DMS79 (cell line): ENCODE measurements around the gene DPP3.
A peak's percentile ranks its signal among the peaks of the same experiment; 100 is the strongest.
"Not testable (repeated sequence)": the region's sequence is repeated elsewhere in the genome, so short reads cannot be mapped to it uniquely, and the experiment has no call there.

Experiments
- DNase-seq: peaks from one replicate; lab custom pipeline; 2025; lab: John Stamatoyannopoulos, UW

The DPP3 gene

GRCh38 chr11:66480117-66480938 lies at the start of gene DPP3:
TSS of gene DPP3 (plus strand) at chr11:66480434. CDS start at chr11:66482201, 1,767 bp downstream.
- peak; percentile 91 for DNase-seq

- not testable (repeated sequence) for DNase-seq
Observed at GRCh38 chr11:66431287-66431686, 48.9 kb upstream of the DPP3 start.

DNA sequence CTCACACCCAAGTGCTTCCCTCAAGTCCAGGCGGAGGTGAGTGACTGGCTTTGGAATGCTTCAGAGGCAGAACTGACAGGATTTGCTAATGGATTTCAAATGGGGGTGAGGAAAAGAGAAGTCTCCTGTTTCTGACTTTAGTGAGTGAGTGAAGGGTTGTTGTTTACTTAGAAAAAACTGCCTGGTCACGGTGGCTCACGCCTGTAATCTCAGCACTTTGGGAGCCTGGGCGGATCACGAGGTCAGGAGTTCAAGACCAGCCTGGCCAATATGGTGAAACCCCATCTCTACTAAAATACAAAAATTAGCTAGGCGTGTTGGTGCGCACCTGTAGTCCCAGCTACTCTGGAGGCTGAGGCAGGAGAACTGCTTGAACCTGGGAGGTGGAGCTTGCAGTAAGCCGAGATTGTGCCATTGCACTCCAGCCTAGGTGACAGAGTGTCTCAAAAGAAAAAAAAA lies 48.3 kb upstream of the DPP3 start:
- not testable (repeated sequence) for DNase-seq

- DNase-seq = no peak
Observed at GRCh38 chr11:66432597-66432996, 47.6 kb upstream of the DPP3 start.

- DNase-seq = no peak
Observed at GRCh38 chr11:66437979-66438503, 42.2 kb upstream of the DPP3 start.

- peak; percentile 86 for DNase-seq
Observed at GRCh38 chr11:66438504-66439466, 41.4 kb upstream of the DPP3 start, which contains the start of gene MRPL11. TSS of gene MRPL11 (minus strand) at chr11:66438848. CDS start at chr11:66438754, 94 bp downstream.

DNA sequence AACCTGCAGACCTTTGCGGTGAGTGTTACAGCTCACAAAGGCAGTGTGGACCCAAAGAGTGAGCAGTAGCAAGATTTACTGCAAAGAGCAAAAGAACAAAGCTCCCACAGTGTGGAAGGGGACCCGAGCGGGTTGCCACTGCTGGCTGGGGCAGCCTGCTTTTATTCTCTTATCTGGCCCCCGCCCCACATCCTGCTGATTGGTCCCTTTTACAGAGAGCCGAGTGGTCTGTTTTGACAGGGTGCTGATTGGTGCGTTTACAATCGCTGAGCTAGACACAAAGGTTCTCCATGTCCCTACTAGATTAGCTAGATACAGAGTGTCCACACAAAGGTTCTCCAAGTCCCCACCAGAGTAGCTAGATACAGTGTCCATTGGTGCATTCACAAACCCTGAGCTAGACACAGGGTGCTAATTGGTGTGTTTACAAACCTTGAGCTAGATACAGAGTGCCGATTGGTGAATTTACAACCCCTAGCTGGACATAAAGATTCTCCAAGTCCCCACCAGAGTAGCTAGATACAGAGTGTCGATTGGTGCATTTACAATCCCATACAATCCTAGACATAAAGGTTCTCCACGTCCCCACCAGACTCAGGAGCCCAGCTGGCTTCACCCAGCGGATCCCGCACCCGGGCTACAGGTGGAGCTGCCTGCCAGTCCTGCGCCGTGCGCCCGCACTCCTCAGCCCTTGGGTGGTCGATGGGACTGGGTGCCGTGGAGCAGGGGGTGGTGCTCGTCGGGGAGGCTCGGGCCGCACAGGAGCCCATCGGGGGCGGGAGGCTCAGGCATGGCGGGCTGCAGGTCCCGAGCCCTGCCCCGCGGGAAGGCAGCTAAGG lies 39.9 kb upstream of the DPP3 start:
- not testable (repeated sequence) for DNase-seq

GRCh38 chr11:66440940-66441282 lies 39.3 kb upstream of the DPP3 start:
- not testable (repeated sequence) for DNase-seq

DNA sequence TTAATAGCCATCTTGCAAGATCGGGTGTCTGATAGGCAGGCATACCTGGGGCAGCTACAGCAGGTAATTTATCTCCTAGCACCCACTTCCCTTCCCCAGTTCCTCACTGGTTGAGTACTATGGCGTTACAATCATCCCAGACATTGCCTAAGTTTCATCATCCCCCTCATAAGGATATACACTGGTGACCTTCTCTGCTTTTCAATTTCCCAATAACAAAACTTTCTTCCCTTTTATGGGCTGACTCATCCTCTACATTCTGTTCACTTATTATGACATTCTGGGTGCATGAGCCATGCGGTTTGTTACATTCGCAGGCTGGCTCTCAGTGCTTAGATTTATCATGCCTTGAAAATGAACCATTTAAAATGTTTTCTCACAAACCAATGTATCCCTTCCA lies 36.6 kb upstream of the DPP3 start:
- no peak for DNase-seq

DNA sequence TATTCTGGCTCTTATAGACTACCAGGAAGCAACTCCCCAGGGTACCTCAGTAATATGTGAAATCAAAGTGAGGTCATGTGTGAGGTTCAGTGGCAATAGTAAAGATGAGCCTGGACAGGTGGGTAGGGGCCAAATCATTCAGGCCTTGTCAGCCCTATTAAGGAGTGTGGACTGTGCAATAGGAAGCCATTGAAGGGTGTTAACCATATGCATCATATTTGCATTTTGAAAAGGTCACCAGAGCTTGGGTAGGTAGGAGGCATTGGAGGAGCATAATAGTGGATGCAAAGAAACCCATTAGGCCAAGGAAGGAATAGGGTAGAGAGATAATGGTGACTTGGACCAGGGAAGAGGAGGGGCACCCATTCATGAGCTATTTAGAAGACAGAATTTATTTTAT lies 33.2 kb upstream of the DPP3 start:
- DNase-seq = no peak

DNA sequence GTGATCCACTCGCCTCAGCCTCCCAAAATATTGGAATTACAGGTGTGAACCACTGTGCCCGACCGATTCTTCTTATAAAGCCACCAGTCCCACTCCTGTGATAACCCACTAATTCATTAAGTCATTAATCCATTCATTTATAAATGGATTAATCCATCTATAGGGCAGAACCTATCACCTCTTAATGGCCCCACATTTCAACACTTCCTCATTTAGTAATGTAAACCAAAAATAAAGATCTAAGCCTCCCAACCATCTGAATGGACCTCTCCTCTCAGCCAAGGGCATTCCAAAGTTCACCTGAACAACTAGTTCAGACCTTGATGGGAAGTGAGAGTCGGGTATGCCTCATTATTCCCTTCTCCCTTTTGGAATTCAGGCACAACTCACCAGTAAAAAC lies 31.7 kb upstream of the DPP3 start:
- no peak for DNase-seq

GRCh38 chr11:66450560-66450959 lies 29.7 kb upstream of the DPP3 start:
- DNase-seq = no peak

GRCh38 chr11:66451663-66452062 lies 28.6 kb upstream of the DPP3 start:
- DNase-seq = no peak

DNA sequence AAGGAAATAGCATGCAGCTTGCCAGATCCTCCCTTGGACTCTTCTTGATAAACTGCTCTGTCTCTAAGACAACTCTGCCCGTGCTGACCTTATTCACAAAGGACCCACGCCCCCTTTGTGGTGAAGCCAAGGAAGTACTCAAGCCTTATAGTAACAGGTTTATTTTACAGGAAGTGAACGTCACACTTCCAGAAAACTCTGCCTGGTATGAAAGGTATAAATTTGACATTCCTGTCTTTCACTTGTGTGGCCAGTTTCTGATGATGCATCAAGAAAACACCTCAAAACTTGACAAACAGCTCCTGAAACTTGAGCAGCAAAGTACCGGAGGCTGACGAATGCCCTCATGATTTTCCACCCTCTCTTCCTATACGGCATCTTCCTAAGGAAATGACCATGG lies 26.0 kb upstream of the DPP3 start:
- no peak for DNase-seq

- no peak for DNase-seq
Observed at GRCh38 chr11:66454828-66455227, 25.4 kb upstream of the DPP3 start.

- no peak for DNase-seq
Observed at GRCh38 chr11:66457826-66458225, 22.4 kb upstream of the DPP3 start.

DNA sequence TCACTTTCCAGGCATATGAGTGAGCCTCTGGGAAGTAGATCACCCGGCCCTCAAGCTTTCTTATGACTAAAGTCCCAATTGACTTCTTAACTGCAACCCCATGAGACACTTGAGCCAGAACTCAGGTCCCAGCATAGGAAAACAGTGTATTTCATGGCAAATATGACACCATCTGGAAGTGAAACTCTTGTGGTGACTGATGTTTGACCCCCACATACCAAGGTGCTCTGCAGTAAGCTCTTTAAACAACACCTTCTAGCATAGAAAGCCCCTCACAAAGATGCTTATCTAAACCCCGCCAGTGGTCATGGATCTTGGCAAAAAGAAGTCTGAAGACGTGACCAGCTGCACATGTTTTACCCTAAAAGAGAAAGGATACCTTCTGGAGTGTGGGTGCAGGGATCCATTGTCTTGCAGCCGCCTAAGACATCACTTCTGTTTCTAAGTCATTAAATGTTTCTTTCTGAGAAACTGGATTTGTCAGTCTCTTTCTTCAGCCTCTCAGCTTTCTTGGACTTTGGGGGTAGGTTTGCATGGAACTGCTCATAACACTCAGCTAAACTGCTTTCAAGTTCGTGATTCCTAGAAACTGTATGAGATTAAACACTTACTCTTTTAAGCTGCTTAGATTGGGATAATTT lies 21.0 kb upstream of the DPP3 start:
- no peak for DNase-seq

DNA sequence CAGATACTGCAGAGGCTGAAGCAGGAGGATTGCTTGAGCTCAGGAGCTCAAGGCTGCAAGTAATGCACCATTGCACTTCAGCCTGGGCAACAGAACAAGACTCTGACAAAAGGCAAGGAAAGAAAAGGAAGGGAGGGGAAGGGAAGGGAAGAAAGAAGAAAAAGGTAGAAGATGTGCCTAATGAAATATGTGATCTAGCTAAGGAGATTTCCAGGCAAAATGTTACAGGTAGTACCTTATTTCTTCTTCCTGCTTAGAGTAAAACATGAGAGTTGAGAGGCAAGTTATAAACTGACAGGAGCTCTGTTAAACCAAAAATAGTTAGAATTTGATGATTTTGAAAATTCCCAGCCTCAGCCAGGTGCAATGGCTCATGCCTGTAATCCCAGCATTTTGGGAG lies 18.2 kb upstream of the DPP3 start:
- no peak for DNase-seq

DNA sequence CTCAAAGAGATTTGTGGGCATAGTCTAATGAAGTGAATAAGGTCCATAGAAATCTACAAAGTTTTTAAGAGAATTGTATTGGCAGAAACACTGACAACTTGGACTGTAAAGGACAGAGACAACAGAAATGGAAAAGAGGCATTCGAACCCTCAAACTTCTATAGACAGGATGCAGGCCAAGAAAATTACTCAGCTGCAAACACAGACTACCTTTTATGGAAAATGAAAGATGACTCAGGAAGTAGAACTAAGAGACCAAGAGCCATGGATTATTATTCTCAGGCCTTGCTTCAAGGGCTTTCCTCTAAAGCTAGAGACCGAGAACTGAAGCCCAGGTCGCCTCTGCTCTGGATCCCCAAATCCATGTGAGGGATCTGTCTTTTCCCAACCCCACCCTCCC lies 17.3 kb upstream of the DPP3 start:
- no peak for DNase-seq

GRCh38 chr11:66464116-66464515 lies 16.1 kb upstream of the DPP3 start:
- not testable (repeated sequence) for DNase-seq

- DNase-seq = no peak
Observed at GRCh38 chr11:66464916-66465315, 15.3 kb upstream of the DPP3 start.
